K562 (cell line): Measurements from ENCODE around the gene MOXD1. TPM values are rescaled to one million over a fixed set of nuclear protein-coding genes. Genes with fewer than 3 reads are reported as not detected.
A peak's percentile ranks its signal among the peaks of the same experiment; 100 is the strongest.

ENCODE experiments used
- ATAC-seq: fragments of 200-7000 bp; cut with Tn5 transposase; 3 replicates; pipeline ENCODE4 v1.9.1; 2020; ENCODE audit warnings: moderate library complexity
- BruUV-seq: library from RNA; stranded (reverse); fragments of 400-500 nt; replicated peaks from 2 replicates; lab custom pipeline; 2021; lab: Mats Ljungman, UMichigan
- CTCF ChIA-PET: fragments of 300-600 bp; formaldehyde crosslinking; extraction: SDS; loops from one replicate; lab custom pipeline; 2021; ENCODE audit warnings: low intra/inter-chr PET ratio; lab: Yijun Ruan, JAX
- POLR2A ChIA-PET: fragments of 300-600, 350-650 bp; sonication (Branson Sonifier 250); formaldehyde crosslinking; extraction: SDS; loops from one replicate; lab custom pipeline; 2021; ENCODE audit warnings: antibody characterized with exemption, inconsistent platforms; lab: Yijun Ruan, JAX
- DNase-seq, 4 experiments: peaks; one replicate each; pipeline versions ENCODE4 v3.0.0 to v3.0.0-alpha.2; 2011 to 2018; ENCODE audit warnings: low spot score in 3 of 4, mixed read lengths in 3 of 4; ENCODE audit errors: extremely low read depth in 1 of 4
- FAIRE-seq: peaks from 2 replicates; lab custom pipeline; 2011; peaks lifted over from hg19 to GRCh38; lab: Jason Lieb, UNC
- H2AFZ ChIP-seq: 2 replicates; pipeline ENCODE4 v1.6.0; 2011; ENCODE audit warnings: low read depth, low read length, control low read depth, inconsistent platforms
- H3K27ac ChIP-seq: fragments of 200-600 bp; 3 replicates; pipeline ENCODE4 v1.8.0; 2011; ENCODE audit warnings: low read depth, mild to moderate bottlenecking, control low read depth, inconsistent platforms, low read length, moderate library complexity, mixed read lengths; ENCODE audit errors: extremely low read depth
- H3K27me3 ChIP-seq, 2 experiments: fragments of 300-600 bp in 1 of 2; 2 replicates in 1 of 2; 3 replicates in 1 of 2; pipeline versions ENCODE4 v1.6.0 to v1.8.0; 2011; ENCODE audit warnings: inconsistent platforms in 2 of 2, low read length in 2 of 2, mild to moderate bottlenecking in 1 of 2, mixed read lengths in 1 of 2, moderate library complexity in 1 of 2; ENCODE audit not compliant: control insufficient read depth in 2 of 2, insufficient read depth in 2 of 2
- H3K36me3 ChIP-seq: fragments of 300-600 bp; 3 replicates; pipeline ENCODE4 v1.8.0; 2011; ENCODE audit warnings: mild to moderate bottlenecking, low read length, inconsistent platforms; ENCODE audit not compliant: control insufficient read depth, insufficient read depth
- H3K4me1 ChIP-seq, 2 experiments: fragments of 200-600 bp in 1 of 2; replicated peaks in 1 of 2; 2 replicates in 1 of 2; 3 replicates in 1 of 2; pipeline versions ENCODE4 v1.5.1 to v1.8.0; 2011; ENCODE audit warnings: inconsistent platforms in 2 of 2, low read length in 2 of 2, mild to moderate bottlenecking in 1 of 2, mixed read lengths in 1 of 2, moderate library complexity in 1 of 2; ENCODE audit not compliant: control insufficient read depth in 2 of 2, insufficient read depth in 2 of 2
- H3K4me2 ChIP-seq: 2 replicates; pipeline ENCODE4 v1.6.1; 2011; ENCODE audit warnings: low read length, control low read depth, inconsistent platforms, mixed read lengths; ENCODE audit not compliant: insufficient read depth
- H3K4me3 ChIP-seq: fragments of 200-600 bp; sonication (generic), shearing (Covaris generic); 2 replicates; pipeline ENCODE4 v1.5.1; 2016; ENCODE audit warnings: control low read depth, inconsistent platforms
- H3K79me2 ChIP-seq: fragments of 200-600 bp; 3 replicates; pipeline ENCODE4 v1.8.0; 2011; ENCODE audit warnings: low read length, inconsistent platforms; ENCODE audit not compliant: control insufficient read depth, insufficient read depth
- H3K9ac ChIP-seq, 2 experiments: 2 replicates each; pipeline versions ENCODE4 v1.6.0 to v1.6.1; 2011; ENCODE audit warnings: low read depth in 2 of 2, low read length in 2 of 2, control low read depth in 1 of 2, inconsistent platforms in 1 of 2, mild to moderate bottlenecking in 1 of 2, mixed read lengths in 1 of 2; ENCODE audit not compliant: insufficient read depth in 1 of 2
- H3K9me1 ChIP-seq: one replicate; pipeline ENCODE4 v1.6.0; 2011; ENCODE audit warnings: inconsistent platforms, mild to moderate bottlenecking, low read length, moderate library complexity; ENCODE audit not compliant: control insufficient read depth, insufficient read depth
- H3K9me3 ChIP-seq: replicated peaks from 2 replicates; pipeline ENCODE4 v1.5.1; 2011; ENCODE audit warnings: low read depth, low read length, inconsistent platforms; ENCODE audit not compliant: control insufficient read depth, insufficient read depth
- H4K20me1 ChIP-seq: replicated peaks from 2 replicates; pipeline ENCODE4 v1.6.1; 2011; ENCODE audit warnings: low read length, inconsistent platforms, mixed read lengths; ENCODE audit not compliant: control insufficient read depth, insufficient read depth
- AFF1 ChIP-seq, 2 experiments: fragments of 450-650 bp; IDR thresholded peaks; 2 replicates each; pipeline ENCODE4 v1.6.1; 2018; ENCODE audit warnings: mild to moderate bottlenecking in 2 of 2, low read depth in 1 of 2; ENCODE audit not compliant: partially characterized antibody in 2 of 2
- ARNT ChIP-seq, 2 experiments: fragments of 450-650 bp; IDR thresholded peaks; 2 replicates each; pipeline ENCODE4 v1.6.1; 2016; ENCODE audit warnings: mild to moderate bottlenecking in 1 of 2
- CC2D1A ChIP-seq: fragments of 450-650 bp; IDR thresholded peaks from 2 replicates; pipeline ENCODE4 v1.6.1; 2017; ENCODE audit warnings: mild to moderate bottlenecking
- CHAMP1 ChIP-seq: fragments of 450-650 bp; IDR thresholded peaks from 2 replicates; pipeline ENCODE4 v1.6.1; 2016; ENCODE audit warnings: mild to moderate bottlenecking
- ELF2 ChIP-seq: fragments of 250-450 bp; sonication (Bioruptor Pico); IDR thresholded peaks from 2 replicates; pipeline ENCODE4 v1.5.0; 2021; ENCODE audit warnings: mild to moderate bottlenecking
- EWSR1 ChIP-seq: fragments of 450-650 bp; IDR thresholded peaks from 2 replicates; pipeline ENCODE4 v1.6.1; 2018; ENCODE audit warnings: borderline replicate concordance, mild to moderate bottlenecking, low read depth, moderate library complexity; ENCODE audit not compliant: partially characterized antibody
- HDAC2 ChIP-seq: fragments of 450-650 bp; IDR thresholded peaks from 2 replicates; pipeline ENCODE4 v1.6.1; 2016; ENCODE audit warnings: mild to moderate bottlenecking
- KLF16 ChIP-seq: IDR thresholded peaks from 2 replicates; pipeline ENCODE4 v1.6.1; 2016; ENCODE audit warnings: antibody characterized with exemption
- MCM7 ChIP-seq, 2 experiments: fragments of 450-650 bp; IDR thresholded peaks; 2 replicates each; pipeline ENCODE4 v1.6.1; 2016 to 2018
- MNT ChIP-seq, 2 experiments: fragments of 450-650 bp; conservative IDR thresholded peaks; 2 replicates each; pipeline ENCODE4 v1.6.1; 2017; ENCODE audit warnings: mild to moderate bottlenecking in 2 of 2, moderate library complexity in 2 of 2
- NBN ChIP-seq: fragments of 450-650 bp; IDR thresholded peaks from 2 replicates; pipeline ENCODE4 v1.6.1; 2016; ENCODE audit warnings: low read depth, mild to moderate bottlenecking
- TEAD4 ChIP-seq, 2 experiments: sonication (generic) in 1 of 2; formaldehyde crosslinking in 1 of 2; IDR thresholded peaks; 2 replicates each; pipeline versions ENCODE4 v1.6.1 to v1.8.0; 2012 to 2022; ENCODE audit warnings: borderline replicate concordance in 1 of 2, inconsistent platforms in 1 of 2, low read length in 1 of 2, mild to moderate bottlenecking in 1 of 2, missing genetic modification reagents in 1 of 2
- ZNF24 ChIP-seq: fragments of 450-650 bp; IDR thresholded peaks from 2 replicates; pipeline ENCODE4 v1.6.1; 2016
- WGBS: fragments of 100-300 bp; shearing (Covaris generic); methylation state at CpG from one replicate; pipeline ENCODE4 v1.1.6; 2016; ENCODE audit warnings: low coverage, mixed read lengths; ENCODE audit not compliant: insufficient coverage; ENCODE audit errors: missing lambda C conversion rate; 5-methylcytosine and 5-hydroxymethylcytosine counted together
- in situ Hi-C: fragments of 300-500 bp; cut with MboI; formaldehyde crosslinking; loops from 4 replicates; pipeline ENCODE4 v1.15.0; 2018; ENCODE audit warnings: inconsistent platforms, mixed read lengths
- intact Hi-C: fragments of 100-400 bp; cut with micrococcal nuclease; formaldehyde crosslinking; loops from 2 replicates; pipeline ENCODE4 v1.14.2; 2022
- polyA plus RNA-seq, 8 experiments: library from polyadenylated mRNA; depleted of rRNA in 4 of 8; stranded (reverse) in 5 of 8; unstranded in 3 of 8; fragments of >200 nt; fragmentation: Nextera tagmentation in 2 of 8; fragmentation: Illumina TruSeq in 1 of 8; extraction: Ambion mirVana in 2 of 8; extraction: Trizol in 1 of 8; gene quantifications; 2 replicates each; pipeline versions ENCODE4 v1.2.1 to v1.2.3, GENCODE V29; 2011 to 2014; ENCODE audit warnings: inconsistent platforms in 1 of 8, missing spikeins in 1 of 8
- total RNA-seq, 7 experiments: library from RNA; depleted of rRNA in 6 of 7; stranded (reverse); fragments of >200 nt in 6 of 7; fragmentation: Illumina TruSeq in 2 of 7; extraction: Trizol in 2 of 7; gene quantifications; 2 replicates each; pipeline versions ENCODE4 v1.2.1 to v1.2.3, GENCODE V29; 2011 to 2021; ENCODE audit warnings: low replicate concordance in 1 of 7

Gene MOXD1
- total and polyA plus RNA-seq, 9 of the 15 experiments (the other 6 are each of a cell fraction or from before 2014, with no cell fraction given): not detected

GRCh38 chr6:132279592-132280139 is 121.6 kb downstream of the MOXD1 start:
- ChIA-PET CTCF (interaction anchor here (0.6 to 2.4 kb wide), 11 partner anchors 18 to 489 kb away, joined by 3 to 42 read pairs (median 4); no protein-coding TSS in a partner anchor), POLR2A (interaction anchor here (0.6 to 1.0 kb wide), 2 partner anchors 9 to 10 kb away, joined by 3 to 4 read pairs; no protein-coding TSS in a partner anchor)
- peak; percentile 94 for ATAC-seq
- no peaks in the 10 kb centered on the region for H3K79me2 ChIP-seq
- H3K4me1 ChIP-seq: no peaks in the 10 kb centered on the region
- in situ Hi-C loops (loop anchor here (5.0 to 25.0 kb wide), 2 partner anchors 203 to 483 kb away; partner anchors contain the start of gene VNN2), intact Hi-C loops (loop anchor here (1.0 to 5.0 kb wide), 4 partner anchors 19 to 488 kb away; no protein-coding TSS in a partner anchor)
- no peaks in the 10 kb centered on the region for H3K9me1 ChIP-seq
- H3K36me3 ChIP-seq: no peaks in the 10 kb centered on the region
- peak; percentile 95 for FAIRE-seq
- H3K27me3 ChIP-seq: no peaks in the 10 kb centered on the region
- no peaks in the 10 kb centered on the region for H3K9me3 ChIP-seq
- H4K20me1 ChIP-seq: no peaks in the 10 kb centered on the region
- H3K4me2 ChIP-seq: peak overlapping the region; percentile 89
- DNase-seq: peak; percentile 55 to 83 (median 65)
- H3K9ac ChIP-seq: 0 out of 4 replicates have a peak overlapping the region, but pooled peaks of 1 of the 2 experiments have one; percentile 26
- H2AFZ ChIP-seq: peak overlapping the region; percentile 100
- no peak overlapping the region; the same call in 2 of the 3 replicates for H3K27ac ChIP-seq
- peak overlapping the region; percentile 34 for H3K4me3 ChIP-seq
- under 1% methylated on average over 12 of the region's 12 CpGs for WGBS
- no TSS peak for BruUV-seq
- TF ChIP-seq ZNF24: no peak
- peak; percentile 56; the same call in 1 of the 2 replicates for TF ChIP-seq CHAMP1
- TF ChIP-seq HDAC2: 0 out of 2 replicates have a peak, but pooled peaks have one; percentile 24
- TF ChIP-seq KLF16: 0 out of 2 replicates have a peak, but pooled peaks have one; percentile 3
- peak; percentile 74 for TF ChIP-seq CC2D1A
- 0 out of 4 replicates have a peak, but pooled peaks of 1 of the 2 experiments have one; percentile 64 for TF ChIP-seq ARNT (IDR thresholded peaks at IDR 0.05)
- peak; percentile 51; the same call in 1 of the 2 replicates for TF ChIP-seq NBN
- TF ChIP-seq MCM7 (IDR thresholded peaks at IDR 0.05): no peak
- peak; percentile 41; the same call in 1 of the 2 replicates for TF ChIP-seq TEAD4 (IDR thresholded peaks at IDR 0.05; ENCODE audit: low read length)
- TF ChIP-seq TEAD4 (CRISPR knock-in tag; IDR thresholded peaks at IDR 0.05; ENCODE audit: borderline replicate concordance): no peak
- peak in 1 of 2 experiments; percentile 36; a peak in 2 of 4 replicates for TF ChIP-seq MNT (conservative IDR thresholded peaks at IDR 0.05)
- TF ChIP-seq EWSR1: no peak
- TF ChIP-seq ELF2 (CRISPR knock-in tag): 0 out of 2 replicates have a peak, but pooled peaks have one; percentile 10
- peak in 1 of 2 experiments; percentile 43 for TF ChIP-seq AFF1 (IDR thresholded peaks at IDR 0.05; ENCODE audit: low read depth in 1 of 2, partially characterized antibody in 2 of 2)
